Stomach (tissue), 9 donors: ENCODE measurements around the gene COPS7A. TPM values are rescaled to one million over a fixed set of nuclear protein-coding genes. Genes with fewer than 3 reads are reported as not detected.
"Not testable (repeated sequence)": the region's sequence is repeated elsewhere in the genome, so short reads cannot be mapped to it uniquely, and the experiment has no call there.

Source experiments
- DNase-seq, 2 donors: peaks; one replicate each; pipeline versions ENCODE4 v3.0.0 to v3.0.0-alpha.2; 2013 to 2019
- H3K27ac ChIP-seq, 5 donors: fragments of 200-600 bp in 4 of 5; sonication (generic) in 4 of 5; one replicate each; pipeline ENCODE4 v1.5.1; 2013 to 2019; ENCODE audit warnings: mild to moderate bottlenecking in 1 of 5, moderate library complexity in 1 of 5
- H3K27me3 ChIP-seq, 3 donors: fragments of 200-600 bp; sonication (generic); one replicate each; pipeline ENCODE4 v1.5.1; 2017 to 2019; ENCODE audit warnings: mixed run types in 1 of 3
- H3K36me3 ChIP-seq, 4 donors: fragments of 200-600 bp; sonication (generic); 1 replicate in 3 of 4; 2 replicates in 1 of 4; pipeline ENCODE4 v1.5.1; 2016 to 2019
- H3K4me1 ChIP-seq, 4 donors: fragments of 200-600 bp; sonication (generic); one replicate each; pipeline ENCODE4 v1.5.1; 2016 to 2019
- H3K4me3 ChIP-seq, 4 donors: fragments of 200-600 bp; sonication (generic) in 3 of 4; one replicate each; pipeline ENCODE4 v1.5.1; 2016 to 2019; ENCODE audit warnings: mild to moderate bottlenecking in 1 of 4
- H3K9me3 ChIP-seq, 4 donors: fragments of 200-600 bp; sonication (generic); one replicate each; pipeline ENCODE4 v1.5.1; 2016 to 2019
- CTCF ChIP-seq, 7 experiments: fragments of 450-650 bp in 4 of 7; fragments of 200-600 bp in 3 of 7; sonication (generic) in 3 of 7; IDR thresholded peaks; one replicate each; pipeline ENCODE4 v1.5.1; 2016 to 2019; ENCODE audit warnings: antibody characterized with exemption in 7 of 7, control low read depth in 2 of 7, mild to moderate bottlenecking in 1 of 7
- EP300 ChIP-seq: sonication (generic); formaldehyde crosslinking; IDR thresholded peaks from one replicate; pipeline ENCODE4 v1.6.1; 2017; ENCODE audit warnings: antibody characterized with exemption
- POLR2A ChIP-seq, 4 donors: fragments of 450-650 bp; IDR thresholded peaks; one replicate each; pipeline ENCODE4 v1.6.1; 2016; ENCODE audit warnings: antibody characterized with exemption in 4 of 4, control low read depth in 2 of 4, mild to moderate bottlenecking in 1 of 4, moderate library complexity in 1 of 4
- POLR2AphosphoS5 ChIP-seq, 3 donors: sonication (generic); formaldehyde crosslinking; IDR thresholded peaks; one replicate each; pipeline ENCODE4 v1.6.1; 2016; ENCODE audit warnings: antibody characterized with exemption in 3 of 3
- WGBS, 5 donors: extraction: QIAGEN DNeasy Blood & Tissue Kit in 3 of 5; methylation state at CpG; one replicate each; pipeline versions ENCODE4 v1.1.5 to v1.1.7; 2013 to 2018; 5-methylcytosine and 5-hydroxymethylcytosine counted together
- intact Hi-C: fragments of 100-400 bp; cut with DNase I; formaldehyde crosslinking; loops from one replicate; pipeline ENCODE4 v1.15.1; 2023; ENCODE audit warnings: low total_unique reads
- polyA plus RNA-seq, 3 donors: library from polyadenylated mRNA; stranded (reverse); fragments of 200-250 nt; gene quantifications; one replicate each; pipeline ENCODE4 v1.2.3, GENCODE V29; 2013
- total RNA-seq, 5 donors: library from RNA; depleted of rRNA; stranded (reverse); fragments of >200 nt; gene quantifications; one replicate each; pipeline versions ENCODE4 v1.1.0 to v1.2.3, GENCODE V29; 2014 to 2016
- donor health status: healthy with polysubstance abuse.
- donor health status: Bipolar disorder and iron deficiency.
- donor health status: healthy.

The COPS7A gene
- total and polyA plus RNA-seq, 8 donors = 5.8 to 54.2 (median 39.0) TPM

- 80 to 84% (median 82%) methylated on average over 16 of the region's 16 CpGs for WGBS, 5 donors
These were observed 14.9 kb upstream of the COPS7A start for GRCh38 chr12:6708960-6709394.

GRCh38 chr12:6716031-6716873 is 7.6 kb upstream of the COPS7A start:
- H3K27ac ChIP-seq, intact Hi-C loops: not testable (repeated sequence)
- WGBS, 5 donors = 83 to 91% (median 89%) methylated on average over 6 to 30 of the region's 41 CpGs

More at GRCh38 chr12:6708960-6709394, 14.9 kb upstream of the COPS7A start:
- Histone ChIP-seq H3K9me3 (no peaks in the 10 kb centered on the region), H3K36me3 (no peaks in the 10 kb centered on the region), H3K4me1 (no peaks in the 10 kb centered on the region), H3K4me3 (no peak overlapping the region), H3K27ac (no peak overlapping the region), H3K27me3 (peaks cover 0 to 94% (median 15%) of the 10 kb centered on the region in 3 donors)
- TF ChIP-seq EP300 (no peak), POLR2A (IDR thresholded peaks at IDR 0.05) (no peak), CTCF (IDR thresholded peaks at IDR 0.05) (no peak), POLR2AphosphoS5 (IDR thresholded peaks at IDR 0.05) (no peak)
- intact Hi-C loops = no loop called here
- no peak for DNase-seq

GRCh38 chr12:6716874-6717437 is 6.9 kb upstream of the COPS7A start:
- Histone ChIP-seq H3K27me3 (peaks cover 0 to 49% (median 0%) of the 10 kb centered on the region in 3 donors), H3K9me3 (no peaks in the 10 kb centered on the region), H3K27ac (no peak overlapping the region), H3K4me3 (no peak overlapping the region), H3K36me3 (no peaks in the 10 kb centered on the region), H3K4me1 (no peaks in the 10 kb centered on the region)
- intact Hi-C loops = no loop called here
- 64 to 79% (median 73%) methylated on average over 8 to 10 of the region's 10 CpGs for WGBS, 5 donors
- no peak for DNase-seq
- TF ChIP-seq POLR2AphosphoS5 (IDR thresholded peaks at IDR 0.05) = no peak

More at GRCh38 chr12:6716031-6716873, 7.6 kb upstream of the COPS7A start:
- not testable (repeated sequence) for H3K4me1 ChIP-seq, H3K36me3 ChIP-seq, H3K9me3 ChIP-seq, DNase-seq, H3K4me3 ChIP-seq
- H3K27me3 ChIP-seq = peaks cover 0 to 56% (median 0%) of the 10 kb centered on the region in 3 donors

- Histone ChIP-seq H3K27ac (no peak overlapping the region), H3K4me3 (no peak overlapping the region), H3K27me3 (peaks cover 0 to 10% (median 0%) of the 10 kb centered on the region in 3 donors), H3K36me3 (peaks cover under 1 to 15% (median 5%) of the 10 kb centered on the region in 4 donors), H3K9me3 (no peaks in the 10 kb centered on the region), H3K4me1 (peaks cover 7 to 16% (median 14%) of the 10 kb centered on the region in 4 donors)
- no peak for DNase-seq
- intact Hi-C loops = no loop called here
- 78 to 87% (median 81%) methylated on average over 3 of the region's 3 CpGs for WGBS, 5 donors
- no peak for TF ChIP-seq CTCF (IDR thresholded peaks at IDR 0.05)
- no peak for TF ChIP-seq POLR2A (IDR thresholded peaks at IDR 0.05)
- no peak for TF ChIP-seq POLR2AphosphoS5 (IDR thresholded peaks at IDR 0.05)
- TF ChIP-seq EP300 = no peak
These were observed 983 bp upstream of the COPS7A start for GRCh38 chr12:6722863-6723262.

- DNase-seq = peak; percentile 27 to 52
- H3K27ac ChIP-seq = peak overlapping the region; percentile 83 to 92 (median 90)
- no peaks in the 10 kb centered on the region for H3K9me3 ChIP-seq
- intact Hi-C loops = no loop called here
- peaks cover 16 to 31% (median 20%) of the 10 kb centered on the region in 4 donors for H3K36me3 ChIP-seq
- H3K4me3 ChIP-seq = peak overlapping the region; percentile 59 to 65 (median 61)
- TF ChIP-seq POLR2AphosphoS5 (IDR thresholded peaks at IDR 0.05) = no peak
- no peak for TF ChIP-seq EP300
- TF ChIP-seq POLR2A (IDR thresholded peaks at IDR 0.05) = no peak
- TF ChIP-seq CTCF (IDR thresholded peaks at IDR 0.05) = no peak
- WGBS, 5 donors = 6 to 18% (median 11%) methylated on average over 10 of the region's 10 CpGs
- peaks cover 7 to 16% (median 14%) of the 10 kb centered on the region in 4 donors for H3K4me1 ChIP-seq
- no peaks in the 10 kb centered on the region for H3K27me3 ChIP-seq
These were observed 557 bp downstream of the COPS7A start for GRCh38 chr12:6724409-6724797.
